HFF-Myc (cell line): ENCODE measurements around the gene PSMG3.
A peak's percentile ranks its signal among the peaks of the same experiment; 100 is the strongest.

Experiments used
- DNase-seq: peaks from one replicate; pipeline ENCODE4 v3.0.0-alpha.2; 2011; ENCODE audit warnings: low read depth; ENCODE audit errors: extremely low read depth
- H3K4me3 ChIP-seq: replicated peaks from 2 replicates; pipeline ENCODE4 v1.5.1; 2011; ENCODE audit warnings: low read depth, mild to moderate bottlenecking, control low read depth, low read length
- TF ChIP-seq, protein P1 (sequence below): IDR thresholded peaks from 2 replicates; pipeline ENCODE4 v1.5.1; 2012; ENCODE audit warnings: mild to moderate bottlenecking, low read depth, low read length, control low read depth; ENCODE audit errors: missing control alignments

The PSMG3 gene

GRCh38 chr7:1569833-1570632, at the start of gene PSMG3:
PSMG3 (minus strand) TSS chr7:1570032; CDS start chr7:1569339, 693 bp downstream.
- TF ChIP-seq, protein P1, sequence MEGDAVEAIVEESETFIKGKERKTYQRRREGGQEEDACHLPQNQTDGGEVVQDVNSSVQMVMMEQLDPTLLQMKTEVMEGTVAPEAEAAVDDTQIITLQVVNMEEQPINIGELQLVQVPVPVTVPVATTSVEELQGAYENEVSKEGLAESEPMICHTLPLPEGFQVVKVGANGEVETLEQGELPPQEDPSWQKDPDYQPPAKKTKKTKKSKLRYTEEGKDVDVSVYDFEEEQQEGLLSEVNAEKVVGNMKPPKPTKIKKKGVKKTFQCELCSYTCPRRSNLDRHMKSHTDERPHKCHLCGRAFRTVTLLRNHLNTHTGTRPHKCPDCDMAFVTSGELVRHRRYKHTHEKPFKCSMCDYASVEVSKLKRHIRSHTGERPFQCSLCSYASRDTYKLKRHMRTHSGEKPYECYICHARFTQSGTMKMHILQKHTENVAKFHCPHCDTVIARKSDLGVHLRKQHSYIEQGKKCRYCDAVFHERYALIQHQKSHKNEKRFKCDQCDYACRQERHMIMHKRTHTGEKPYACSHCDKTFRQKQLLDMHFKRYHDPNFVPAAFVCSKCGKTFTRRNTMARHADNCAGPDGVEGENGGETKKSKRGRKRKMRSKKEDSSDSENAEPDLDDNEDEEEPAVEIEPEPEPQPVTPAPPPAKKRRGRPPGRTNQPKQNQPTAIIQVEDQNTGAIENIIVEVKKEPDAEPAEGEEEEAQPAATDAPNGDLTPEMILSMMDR, result no peak
- peak within 1 kb of the TSS; percentile 90 for H3K4me3 ChIP-seq
- DNase-seq, result no peak

GRCh38 chr7:1618475-1618874, 48.6 kb upstream of the PSMG3 start:
- no peak overlapping the region for H3K4me3 ChIP-seq
- DNase-seq, result no peak
- TF ChIP-seq, protein P1, result no peak

- TF ChIP-seq, protein P1, result no peak
- DNase-seq, result no peak
- no peak overlapping the region for H3K4me3 ChIP-seq
Observed at GRCh38 chr7:1617957-1618356, 48.1 kb upstream of the PSMG3 start.

GRCh38 chr7:1616741-1617140, 46.9 kb upstream of the PSMG3 start:
- TF ChIP-seq, protein P1, result no peak

DNA sequence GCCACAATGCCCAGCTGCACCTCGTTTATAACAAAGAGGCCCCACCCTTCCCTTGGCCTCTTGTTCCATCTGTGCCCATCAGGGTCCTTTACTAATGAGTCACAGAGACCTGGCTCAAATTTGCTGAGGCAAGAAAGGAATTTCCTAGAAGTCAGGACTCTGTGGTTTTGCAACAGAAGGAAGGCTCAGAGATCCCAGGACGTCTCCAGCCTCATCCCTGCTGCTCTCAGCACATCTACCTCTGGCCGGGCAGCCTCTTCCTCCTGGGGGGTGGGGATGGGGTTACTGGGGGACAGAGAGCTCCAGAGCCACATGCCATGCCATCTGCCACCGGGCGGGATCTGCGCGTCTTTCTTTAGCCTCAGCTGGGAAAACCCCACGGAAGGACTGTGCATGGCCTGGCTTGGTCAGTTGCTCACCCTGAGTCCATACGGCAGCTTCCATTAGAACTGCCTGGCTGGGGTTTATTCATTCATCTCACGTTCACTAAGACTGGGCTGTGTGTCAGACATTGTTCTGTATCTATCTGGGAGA, 41.9 kb upstream of the PSMG3 start:
- TF ChIP-seq, protein P1, result no peak
- DNase-seq, result peak; percentile 87
- no peak overlapping the region for H3K4me3 ChIP-seq

More at GRCh38 chr7:1616741-1617140, 46.9 kb upstream of the PSMG3 start:
- DNase-seq, result no peak
- no peak overlapping the region for H3K4me3 ChIP-seq

DNA sequence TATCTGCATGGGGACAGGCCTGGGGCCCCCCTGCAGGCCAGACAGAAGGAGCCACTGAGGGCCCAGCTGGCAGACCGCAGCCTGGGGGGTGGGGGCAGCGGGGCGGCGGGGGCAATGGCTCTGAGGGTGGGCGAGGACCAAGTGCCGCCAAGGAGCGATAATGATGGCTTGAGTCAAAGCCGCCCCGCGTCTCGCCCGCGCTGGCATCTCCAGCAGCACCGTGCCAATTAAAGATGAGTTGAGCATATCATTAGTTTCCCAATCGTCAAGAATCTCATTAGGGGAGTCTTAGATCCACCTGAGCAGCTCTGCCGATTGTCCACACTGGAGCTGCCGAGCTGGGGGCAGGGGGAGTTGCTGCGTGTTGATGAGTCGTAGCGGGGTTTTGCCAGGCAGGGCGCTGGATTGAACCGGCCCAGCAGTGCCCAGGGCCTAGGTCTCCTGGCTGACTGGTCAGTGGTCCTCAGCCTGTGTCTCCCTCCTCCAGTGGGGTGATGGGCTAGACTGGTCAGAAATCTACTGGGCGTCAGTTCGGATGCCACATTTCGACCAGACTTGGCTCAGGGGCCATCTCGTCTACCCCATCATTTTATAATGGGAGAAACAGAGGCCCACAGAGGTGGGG, 41.0 kb upstream of the PSMG3 start:
- no peak overlapping the region for H3K4me3 ChIP-seq
- DNase-seq, result no peak
- TF ChIP-seq, protein P1, result no peak
